HEK293 (cell line): ENCODE data around the gene PKDCC.

ENCODE experiments used
- CTCF ChIP-seq: fragments of 450-650 bp; formaldehyde crosslinking; IDR thresholded peaks from 2 replicates; pipeline ENCODE4 v1.5.1; 2016; ENCODE audit warnings: missing biosample characterization, missing genetic modification characterization
- KLF16 ChIP-seq: fragments of 450-650 bp; formaldehyde crosslinking; IDR thresholded peaks from 2 replicates; pipeline ENCODE4 v1.5.1; 2017; ENCODE audit warnings: missing biosample characterization, missing genetic modification characterization
- OVOL3 ChIP-seq: fragments of 450-650 bp; formaldehyde crosslinking; IDR thresholded peaks from 2 replicates; pipeline ENCODE4 v1.5.1; 2016; ENCODE audit warnings: missing biosample characterization, missing genetic modification characterization
- PRDM10 ChIP-seq: fragments of 450-650 bp; formaldehyde crosslinking; IDR thresholded peaks from 2 replicates; pipeline ENCODE4 v1.5.1; 2016; ENCODE audit warnings: missing biosample characterization, missing genetic modification characterization
- PRDM4 ChIP-seq: fragments of 450-650 bp; formaldehyde crosslinking; IDR thresholded peaks from 2 replicates; pipeline ENCODE4 v1.5.1; 2017; ENCODE audit warnings: missing biosample characterization, missing genetic modification characterization
- SP2 ChIP-seq: fragments of 450-650 bp; formaldehyde crosslinking; IDR thresholded peaks from 2 replicates; pipeline ENCODE4 v1.5.1; 2016; ENCODE audit warnings: missing biosample characterization, missing genetic modification characterization
- WT1 ChIP-seq: fragments of 450-650 bp; formaldehyde crosslinking; IDR thresholded peaks from 2 replicates; pipeline ENCODE4 v1.5.1; 2016; ENCODE audit warnings: missing biosample characterization, missing genetic modification characterization
- ZBTB20 ChIP-seq: fragments of 450-650 bp; formaldehyde crosslinking; IDR thresholded peaks from 2 replicates; pipeline ENCODE4 v1.5.1; 2016; ENCODE audit warnings: missing biosample characterization, missing genetic modification characterization
- ZNF121 ChIP-seq: fragments of 450-650 bp; formaldehyde crosslinking; IDR thresholded peaks from 2 replicates; pipeline ENCODE4 v1.5.1; 2016; ENCODE audit warnings: missing biosample characterization, missing genetic modification characterization
- ZNF184 ChIP-seq: fragments of 450-650 bp; IDR thresholded peaks from 2 replicates; pipeline ENCODE4 v1.5.1; 2018; ENCODE audit warnings: missing biosample characterization, mild to moderate bottlenecking, missing genetic modification characterization
- ZNF24 ChIP-seq: fragments of 450-650 bp; formaldehyde crosslinking; IDR thresholded peaks from 2 replicates; pipeline ENCODE4 v1.5.1; 2016; ENCODE audit warnings: missing biosample characterization, missing genetic modification characterization
- ZNF776 ChIP-seq: fragments of 450-650 bp; formaldehyde crosslinking; IDR thresholded peaks from 2 replicates; pipeline ENCODE4 v1.5.0; 2017; ENCODE audit warnings: missing biosample characterization, missing genetic modification characterization, borderline replicate concordance
- ZNF777 ChIP-seq: fragments of 450-650 bp; formaldehyde crosslinking; IDR thresholded peaks from 2 replicates; pipeline ENCODE4 v1.5.1; 2017; ENCODE audit warnings: missing biosample characterization, missing genetic modification characterization, borderline replicate concordance

GRCh38 chr2:42091671-42092070 is 43.9 kb downstream of the PKDCC start:
- TF ChIP-seq ZNF184 (tag by site-specific recombination) = no peak
- no peak for TF ChIP-seq ZNF121 (tag by site-specific recombination)
- no peak for TF ChIP-seq PRDM10 (tag by site-specific recombination)
- no peak for TF ChIP-seq ZNF776 (tag by site-specific recombination)
- TF ChIP-seq ZNF24 (tag by site-specific recombination) = no peak
- TF ChIP-seq CTCF = no peak
- no peak for TF ChIP-seq ZNF777 (tag by site-specific recombination)
- TF ChIP-seq PRDM4 (tag by site-specific recombination) = no peak
- TF ChIP-seq ZBTB20 (tag by site-specific recombination) = no peak
- no peak for TF ChIP-seq KLF16 (tag by site-specific recombination)
- TF ChIP-seq SP2 (tag by site-specific recombination) = no peak
- TF ChIP-seq WT1 (tag by site-specific recombination) = no peak
- no peak for TF ChIP-seq OVOL3
